Neural cell (in vitro differentiated cells): ENCODE results near the gene ARHGAP35. TPM values are rescaled to one million over a fixed set of nuclear protein-coding genes. Genes with fewer than 3 reads are reported as not detected.

ENCODE experiments used
- H2AFZ ChIP-seq: fragments of 200-600, 300-800 bp; sonication (generic), shearing (Covaris generic); 2 replicates; pipeline ENCODE4 v1.6.0; 2014; ENCODE audit warnings: low read depth, mild to moderate bottlenecking, antibody characterized with exemption, low read length, moderate library complexity
- H3F3A ChIP-seq: fragments of 200-600 bp; shearing (Covaris generic); 2 replicates; pipeline ENCODE4 v1.6.1; 2016; ENCODE audit warnings: mild to moderate bottlenecking, moderate library complexity, mixed read lengths, antibody characterized with exemption, low read length; ENCODE audit not compliant: insufficient read depth, poor library complexity, severe bottlenecking
- H3K27ac ChIP-seq: fragments of 200-600, 300-800 bp; sonication (generic), shearing (Covaris generic); 2 replicates; pipeline ENCODE4 v1.5.1; 2014; ENCODE audit warnings: mild to moderate bottlenecking, low read length, moderate library complexity
- H3K27me3 ChIP-seq: fragments of 300-800, 200-600 bp; sonication (generic), shearing (Covaris generic); 2 replicates; pipeline ENCODE4 v1.6.0; 2014; ENCODE audit warnings: mild to moderate bottlenecking, low read depth, low read length, moderate library complexity; ENCODE audit not compliant: insufficient read depth
- H3K36me3 ChIP-seq: fragments of 300-800, 200-600 bp; sonication (generic), shearing (Covaris generic); 2 replicates; pipeline ENCODE4 v1.5.1; 2014; ENCODE audit warnings: mild to moderate bottlenecking, antibody characterized with exemption, low read length, moderate library complexity; ENCODE audit not compliant: insufficient read depth
- H3K4me2 ChIP-seq: fragments of 300-800, 200-600 bp; sonication (generic), shearing (Covaris generic); 2 replicates; pipeline ENCODE4 v1.6.0; 2014; ENCODE audit warnings: mild to moderate bottlenecking, low read length
- H3K4me3 ChIP-seq: fragments of 300-800, 200-600 bp; sonication (generic), shearing (Covaris generic); 2 replicates; pipeline ENCODE4 v1.5.1; 2014; ENCODE audit warnings: mild to moderate bottlenecking, low read length, moderate library complexity
- H3K79me2 ChIP-seq: fragments of 200-600 bp; shearing (Covaris generic); replicated peaks from 2 replicates; pipeline ENCODE4 v1.6.0; 2014; ENCODE audit warnings: mild to moderate bottlenecking, low read length, moderate library complexity; ENCODE audit not compliant: insufficient read depth
- H3K9ac ChIP-seq: fragments of 300-800, 200-600 bp; sonication (generic), shearing (Covaris generic); 2 replicates; pipeline ENCODE4 v1.6.1; 2016; ENCODE audit warnings: mild to moderate bottlenecking, low read length, mixed read lengths
- H3K9me2 ChIP-seq: fragments of 200-600 bp; shearing (Covaris generic); 2 replicates; pipeline ENCODE4 v1.6.1; 2016; ENCODE audit warnings: mild to moderate bottlenecking, low read length, mixed read lengths; ENCODE audit not compliant: insufficient read depth
- H3K9me3 ChIP-seq: fragments of 200-600, 300-800 bp; sonication (generic), shearing (Covaris generic); 2 replicates; pipeline ENCODE4 v1.6.1; 2016; ENCODE audit warnings: mild to moderate bottlenecking, mixed run types, low read length, moderate library complexity, mixed read lengths
- H4K20me1 ChIP-seq: fragments of 200-600 bp; shearing (Covaris generic); 2 replicates; pipeline ENCODE4 v1.6.1; 2016; ENCODE audit warnings: mild to moderate bottlenecking, mixed run types; ENCODE audit not compliant: insufficient read depth
- CTCF ChIP-seq: fragments of 450-650 bp; IDR thresholded peaks from 2 replicates; pipeline ENCODE4 v1.5.1; 2014; ENCODE audit warnings: antibody characterized with exemption, mild to moderate bottlenecking, moderate library complexity; ENCODE audit not compliant: poor library complexity, severe bottlenecking
- EP300 ChIP-seq: fragments of 450-650 bp; conservative IDR thresholded peaks from 2 replicates; pipeline ENCODE4 v1.6.1; 2014; ENCODE audit warnings: antibody characterized with exemption, mild to moderate bottlenecking, moderate library complexity; ENCODE audit not compliant: poor library complexity, severe bottlenecking
- EZH2 ChIP-seq: fragments of 200-600, 300-800 bp; shearing (Covaris generic), sonication (generic); IDR thresholded peaks from 2 replicates; pipeline ENCODE4 v1.6.1; 2014; ENCODE audit warnings: antibody characterized with exemption, low read length, borderline replicate concordance, mild to moderate bottlenecking; ENCODE audit not compliant: insufficient read depth, poor library complexity, severe bottlenecking
- MXI1 ChIP-seq: fragments of 450-650 bp; conservative IDR thresholded peaks from 2 replicates; pipeline ENCODE4 v1.6.1; 2014; ENCODE audit warnings: antibody characterized with exemption, mild to moderate bottlenecking; ENCODE audit not compliant: poor library complexity, severe bottlenecking
- POLR2AphosphoS5 ChIP-seq: IDR thresholded peaks from 2 replicates; pipeline ENCODE4 v1.6.1; 2012
- RAD21 ChIP-seq: fragments of 450-650 bp; conservative IDR thresholded peaks from 2 replicates; pipeline ENCODE4 v1.6.1; 2014; ENCODE audit warnings: antibody characterized with exemption, mild to moderate bottlenecking, moderate library complexity
- SMC3 ChIP-seq: fragments of 450-650 bp; conservative IDR thresholded peaks from 2 replicates; pipeline ENCODE4 v1.6.1; 2014; ENCODE audit warnings: antibody characterized with exemption, mild to moderate bottlenecking, moderate library complexity; ENCODE audit not compliant: poor library complexity
- TAF1 ChIP-seq: IDR thresholded peaks from 2 replicates; pipeline ENCODE4 v1.6.1; 2012; ENCODE audit warnings: low read depth
- polyA plus RNA-seq: library from polyadenylated mRNA; depleted of rRNA; stranded (reverse); fragments of >200 nt; gene quantifications from 2 replicates; pipeline ENCODE4 v1.2.3, GENCODE V29; 2014
- TF ChIP-seq, protein P1 (sequence below): IDR thresholded peaks from 2 replicates; pipeline ENCODE4 v1.6.1; 2012; ENCODE audit warnings: borderline replicate concordance

The ARHGAP35 gene
- polyA plus RNA-seq, 1 donor from 2014 or later: 29.5 TPM

- Histone ChIP-seq H3K36me3 (no peaks in the 10 kb centered on the region), H3K9ac (no peak overlapping the region), H3K27ac (no peak overlapping the region), H3K79me2 (no peaks in the 10 kb centered on the region), H3K9me3 (no peaks in the 10 kb centered on the region), H3K9me2 (no peaks in the 10 kb centered on the region), H3K4me2 (no peak overlapping the region), H3F3A (no peaks in the 10 kb centered on the region), H2AFZ (no peak overlapping the region), H3K27me3 (no peaks in the 10 kb centered on the region), H4K20me1 (no peaks in the 10 kb centered on the region), H3K4me3 (no peak overlapping the region)
- no peak for TF ChIP-seq TAF1
- no peak for TF ChIP-seq EP300
- TF ChIP-seq, protein P1, sequence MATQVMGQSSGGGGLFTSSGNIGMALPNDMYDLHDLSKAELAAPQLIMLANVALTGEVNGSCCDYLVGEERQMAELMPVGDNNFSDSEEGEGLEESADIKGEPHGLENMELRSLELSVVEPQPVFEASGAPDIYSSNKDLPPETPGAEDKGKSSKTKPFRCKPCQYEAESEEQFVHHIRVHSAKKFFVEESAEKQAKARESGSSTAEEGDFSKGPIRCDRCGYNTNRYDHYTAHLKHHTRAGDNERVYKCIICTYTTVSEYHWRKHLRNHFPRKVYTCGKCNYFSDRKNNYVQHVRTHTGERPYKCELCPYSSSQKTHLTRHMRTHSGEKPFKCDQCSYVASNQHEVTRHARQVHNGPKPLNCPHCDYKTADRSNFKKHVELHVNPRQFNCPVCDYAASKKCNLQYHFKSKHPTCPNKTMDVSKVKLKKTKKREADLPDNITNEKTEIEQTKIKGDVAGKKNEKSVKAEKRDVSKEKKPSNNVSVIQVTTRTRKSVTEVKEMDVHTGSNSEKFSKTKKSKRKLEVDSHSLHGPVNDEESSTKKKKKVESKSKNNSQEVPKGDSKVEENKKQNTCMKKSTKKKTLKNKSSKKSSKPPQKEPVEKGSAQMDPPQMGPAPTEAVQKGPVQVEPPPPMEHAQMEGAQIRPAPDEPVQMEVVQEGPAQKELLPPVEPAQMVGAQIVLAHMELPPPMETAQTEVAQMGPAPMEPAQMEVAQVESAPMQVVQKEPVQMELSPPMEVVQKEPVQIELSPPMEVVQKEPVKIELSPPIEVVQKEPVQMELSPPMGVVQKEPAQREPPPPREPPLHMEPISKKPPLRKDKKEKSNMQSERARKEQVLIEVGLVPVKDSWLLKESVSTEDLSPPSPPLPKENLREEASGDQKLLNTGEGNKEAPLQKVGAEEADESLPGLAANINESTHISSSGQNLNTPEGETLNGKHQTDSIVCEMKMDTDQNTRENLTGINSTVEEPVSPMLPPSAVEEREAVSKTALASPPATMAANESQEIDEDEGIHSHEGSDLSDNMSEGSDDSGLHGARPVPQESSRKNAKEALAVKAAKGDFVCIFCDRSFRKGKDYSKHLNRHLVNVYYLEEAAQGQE: no peak
- TF ChIP-seq CTCF: no peak
- TF ChIP-seq MXI1: no peak
- TF ChIP-seq SMC3: no peak
- no peak for TF ChIP-seq RAD21
- TF ChIP-seq POLR2AphosphoS5: no peak
- TF ChIP-seq EZH2: no peak
Measured at GRCh38 chr19:46825731-46826055, 35.1 kb upstream of the ARHGAP35 start.

DNA sequence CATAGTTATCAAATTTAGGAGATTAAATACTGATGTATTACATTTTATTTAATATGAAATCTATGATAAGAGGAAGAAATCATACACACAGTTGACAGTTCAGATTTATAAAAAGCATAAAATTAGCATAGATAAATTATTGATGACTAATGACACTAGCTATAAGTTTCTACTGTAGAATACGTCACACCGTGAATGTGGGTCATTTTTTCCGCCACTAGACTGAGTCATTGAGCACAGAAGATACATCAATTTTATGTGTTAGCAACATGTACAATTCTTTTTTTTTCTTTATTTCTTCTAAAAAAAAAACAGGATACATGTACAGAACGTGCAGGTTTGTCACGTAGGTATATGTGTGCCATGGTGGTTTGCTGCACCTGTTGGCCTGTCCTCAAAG lies 32.3 kb upstream of the ARHGAP35 start:
- H3K27ac ChIP-seq: no peak overlapping the region
- H3K4me3 ChIP-seq: no peak overlapping the region
- H3K9me3 ChIP-seq: no peaks in the 10 kb centered on the region
- H3K27me3 ChIP-seq: no peaks in the 10 kb centered on the region
- H3K9ac ChIP-seq: no peak overlapping the region
- H3K9me2 ChIP-seq: no peaks in the 10 kb centered on the region
- no peak overlapping the region for H3K4me2 ChIP-seq
- no peak overlapping the region for H2AFZ ChIP-seq
- no peaks in the 10 kb centered on the region for H4K20me1 ChIP-seq
- H3F3A ChIP-seq: no peaks in the 10 kb centered on the region
- H3K79me2 ChIP-seq: no peaks in the 10 kb centered on the region
- no peak for TF ChIP-seq MXI1
- no peak for TF ChIP-seq EP300
- TF ChIP-seq RAD21: no peak
- TF ChIP-seq TAF1: no peak
- no peak for TF ChIP-seq CTCF
- no peak for TF ChIP-seq EZH2
- TF ChIP-seq POLR2AphosphoS5: no peak
- no peak for TF ChIP-seq SMC3
- TF ChIP-seq, protein P1: no peak
- no peaks in the 10 kb centered on the region for H3K36me3 ChIP-seq
